ENCODE results near the gene ACAT2. TPM values are rescaled to one million over a fixed set of nuclear protein-coding genes. Genes with fewer than 3 reads are reported as not detected.

Gene ACAT2
- total and polyA plus RNA-seq, 2 donors (not counting 1 experiment from before 2014, with no cell fraction given), result 6.5 to 31.1 TPM

GRCh38 chr6:159789377-159790148 is 27.7 kb downstream of the ACAT2 start, which contains the start of gene TCP1:
Gene TCP1, minus strand, starts transcription at chr6:159789602. Its CDS starts 134 bp downstream, at chr6:159789468.
- WGBS (ENCODE audit: insufficient coverage), result under 1% methylated on average over 58 of the region's 64 CpGs
- ChIA-PET CTCF (interaction anchor here (0.5 to 3.0 kb wide), 7 partner anchors 28 to 131 kb away, joined by 3 to 13 read pairs (median 4); partner anchors contain the start of genes ACAT2, SOD2 and WTAP), POLR2A (interaction anchor here (1.0 to 3.5 kb wide), 7 partner anchors 14 to 96 kb away, joined by 3 to 28 read pairs (median 4); partner anchors contain the start of genes ACAT2, SOD2 and WTAP)
- Histone ChIP-seq H3K79me2 (ENCODE audit: control insufficient read depth, insufficient read depth, low read length) (peaks cover 82% of the 10 kb centered on the region), H3K4me1 (ENCODE audit: control insufficient read depth in 2 of 2, insufficient read depth in 2 of 2, low read length in 2 of 2) (peaks cover 30 to 32% of the 10 kb centered on the region in 2 donors), H3K36me3 (replicated peaks in 1 of 2; ENCODE audit: control extremely low read depth in 1 of 2, control insufficient read depth in 1 of 2, extremely low read depth in 1 of 2, insufficient read depth in 2 of 2, low read length in 1 of 2) (peaks cover 5 to 60% of the 10 kb centered on the region in 2 experiments), H3K27ac (ENCODE audit: low read length in 2 of 2) (peak within 1 kb of the TSS; percentile 70 to 96), H3K4me3 (ENCODE audit: control extremely low read depth in 1 of 5, extremely low read depth in 1 of 5, insufficient read depth in 1 of 5, low read depth in 2 of 5, low read length in 4 of 5) (peak within 1 kb of the TSS; percentile 70 to 98 (median 93)), H3K27me3 (replicated peaks in 1 of 4; ENCODE audit: control extremely low read depth in 1 of 4, control insufficient read depth in 3 of 4, insufficient read depth in 4 of 4, low read length in 3 of 4) (no peaks in the 10 kb centered on the region), H4K20me1 (ENCODE audit: control insufficient read depth, insufficient read depth, low read length, poor library complexity, severe bottlenecking) (peaks cover 62% of the 10 kb centered on the region), H2AFZ (ENCODE audit: insufficient read depth, low read depth, low read length, poor library complexity, severe bottlenecking) (peak within 1 kb of the TSS; percentile 80), H3K9me3 (ENCODE audit: control extremely low read depth in 1 of 3, control insufficient read depth in 2 of 3, insufficient read depth in 1 of 3, low read length in 2 of 3) (no peaks in the 10 kb centered on the region), H3K4me2 (replicated peaks; ENCODE audit: low read depth, low read length, poor library complexity, severe bottlenecking) (peak within 1 kb of the TSS; percentile 81), H3K9ac (ENCODE audit: low read length) (peak within 1 kb of the TSS; percentile 79)
- no peak for TF ChIP-seq EZH2 (IDR thresholded peaks at IDR 0.05; ENCODE audit: borderline replicate concordance, insufficient read depth, low read depth, low read length, poor library complexity, severe bottlenecking)
- TF ChIP-seq, protein P1, sequence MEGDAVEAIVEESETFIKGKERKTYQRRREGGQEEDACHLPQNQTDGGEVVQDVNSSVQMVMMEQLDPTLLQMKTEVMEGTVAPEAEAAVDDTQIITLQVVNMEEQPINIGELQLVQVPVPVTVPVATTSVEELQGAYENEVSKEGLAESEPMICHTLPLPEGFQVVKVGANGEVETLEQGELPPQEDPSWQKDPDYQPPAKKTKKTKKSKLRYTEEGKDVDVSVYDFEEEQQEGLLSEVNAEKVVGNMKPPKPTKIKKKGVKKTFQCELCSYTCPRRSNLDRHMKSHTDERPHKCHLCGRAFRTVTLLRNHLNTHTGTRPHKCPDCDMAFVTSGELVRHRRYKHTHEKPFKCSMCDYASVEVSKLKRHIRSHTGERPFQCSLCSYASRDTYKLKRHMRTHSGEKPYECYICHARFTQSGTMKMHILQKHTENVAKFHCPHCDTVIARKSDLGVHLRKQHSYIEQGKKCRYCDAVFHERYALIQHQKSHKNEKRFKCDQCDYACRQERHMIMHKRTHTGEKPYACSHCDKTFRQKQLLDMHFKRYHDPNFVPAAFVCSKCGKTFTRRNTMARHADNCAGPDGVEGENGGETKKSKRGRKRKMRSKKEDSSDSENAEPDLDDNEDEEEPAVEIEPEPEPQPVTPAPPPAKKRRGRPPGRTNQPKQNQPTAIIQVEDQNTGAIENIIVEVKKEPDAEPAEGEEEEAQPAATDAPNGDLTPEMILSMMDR (IDR thresholded peaks at IDR 0.05), result no peak
- DNase-seq, result peak; percentile 99
- peak within 1 kb of the TSS; percentile 100 for H3K4me3 Mint-ChIP-seq
- ATAC-seq (ENCODE audit: low read depth), result peak; percentile 78
- H3K4me1 Mint-ChIP-seq, result peaks cover 51% of the 10 kb centered on the region
- H3K27me3 Mint-ChIP-seq, result no peaks in the 10 kb centered on the region
- intact Hi-C loops (cut with micrococcal nuclease), result loop anchor here (1.0 to 2.0 kb wide), 4 partner anchors 27 to 183 kb away; partner anchors contain the start of genes ACAT2, SOD2 and WTAP
- no peaks in the 10 kb centered on the region for H3K9me3 Mint-ChIP-seq (ENCODE audit: insufficient read depth)
- peak within 1 kb of the TSS; percentile 95 for H3K27ac Mint-ChIP-seq
